PC-3 (cell line): Measurements from ENCODE around the gene SLC22A1. TPM values are rescaled to one million over a fixed set of nuclear protein-coding genes. Genes with fewer than 3 reads are reported as not detected.

Experiments
- ATAC-seq: fragments of 200-7000 bp; cut with Tn5 transposase; 2 replicates; pipeline ENCODE4 v1.9.1; 2020; ENCODE audit warnings: mild to moderate bottlenecking, moderate library complexity
- BruUV-seq: library from RNA; stranded (reverse); fragments of 400-500 nt; replicated peaks from 2 replicates; lab custom pipeline; 2021; lab: Mats Ljungman, UMichigan
- CTCF ChIA-PET: fragments of 300-600 bp; sonication (Branson Sonifier 250); formaldehyde crosslinking; loops from one replicate; lab custom pipeline; 2022; ENCODE audit warnings: antibody characterized with exemption; lab: Charles Lee
- POLR2A ChIA-PET: fragments of 300-600 bp; sonication (Branson Sonifier 250); formaldehyde crosslinking; loops from one replicate; lab custom pipeline; 2022; ENCODE audit warnings: antibody characterized with exemption; ENCODE audit not compliant: unreplicated experiment; lab: Charles Lee
- DNase-seq: peaks from one replicate; pipeline ENCODE4 v3.0.0-alpha.2; 2015
- H2AFZ ChIP-seq: fragments of 300-600 bp; sonication (generic); 2 replicates; pipeline ENCODE4 v1.6.0; 2016; ENCODE audit warnings: antibody characterized with exemption, low read length
- H3F3A ChIP-seq: fragments of 300-600 bp; sonication (generic); one replicate; pipeline ENCODE4 v1.6.0; 2017; ENCODE audit warnings: antibody characterized with exemption, low read length, control low read depth, mild to moderate bottlenecking; ENCODE audit not compliant: unreplicated experiment
- H3K27ac ChIP-seq: fragments of 300-600 bp; sonication (generic); 2 replicates; pipeline ENCODE4 v1.5.1; 2016; ENCODE audit warnings: mild to moderate bottlenecking, low read length
- H3K27me3 ChIP-seq: fragments of 300-600 bp; sonication (generic); 2 replicates; pipeline ENCODE4 v1.6.1; 2016; ENCODE audit warnings: low read length, mixed read lengths
- H3K36me3 ChIP-seq: fragments of 300-600 bp; sonication (generic); 2 replicates; pipeline ENCODE4 v1.6.1; 2016; ENCODE audit warnings: low read depth, mixed run types, low read length, mixed read lengths
- H3K4me1 ChIP-seq: fragments of 300-600 bp; sonication (generic); 2 replicates; pipeline ENCODE4 v1.5.1; 2016; ENCODE audit warnings: low read length; ENCODE audit not compliant: insufficient read depth
- H3K4me2 ChIP-seq: fragments of 300-600 bp; sonication (generic); 2 replicates; pipeline ENCODE4 v1.6.0; 2016; ENCODE audit warnings: low read length
- H3K4me3 ChIP-seq: fragments of 300-600 bp; sonication (generic); 2 replicates; pipeline ENCODE4 v1.5.1; 2016; ENCODE audit warnings: mild to moderate bottlenecking, low read length, mixed read lengths
- H3K79me2 ChIP-seq: fragments of 300-600 bp; sonication (generic); 2 replicates; pipeline ENCODE4 v1.6.1; 2017; ENCODE audit warnings: low read length, mixed read lengths
- H3K9ac ChIP-seq: fragments of 300-600 bp; sonication (generic); 2 replicates; pipeline ENCODE4 v1.6.0; 2016; ENCODE audit warnings: mild to moderate bottlenecking, low read length
- H3K9me2 ChIP-seq: fragments of 300-600 bp; sonication (generic); replicated peaks from 2 replicates; pipeline ENCODE4 v1.6.1; 2016; ENCODE audit warnings: mixed run types, low read length, mixed read lengths
- H3K9me3 ChIP-seq: fragments of 300-600 bp; sonication (generic); 2 replicates; pipeline ENCODE4 v1.6.1; 2016; ENCODE audit warnings: low read length, mixed read lengths
- H4K20me1 ChIP-seq: fragments of 300-600 bp; sonication (generic); 2 replicates; pipeline ENCODE4 v1.6.1; 2016; ENCODE audit warnings: low read length, mixed read lengths
- CTCF ChIP-seq: fragments of 300-600 bp; sonication (generic); conservative IDR thresholded peaks from 2 replicates; pipeline ENCODE4 v1.5.1; 2017; ENCODE audit warnings: antibody characterized with exemption, low read depth, mild to moderate bottlenecking, low read length
- EZH2 ChIP-seq: fragments of 300-600 bp; sonication (generic); IDR thresholded peaks from one replicate; pipeline ENCODE4 v1.6.1; 2017; ENCODE audit warnings: antibody characterized with exemption, mild to moderate bottlenecking, low read length; ENCODE audit not compliant: unreplicated experiment
- EZH2phosphoT487 ChIP-seq: fragments of 300-600 bp; sonication (generic); IDR thresholded peaks from 2 replicates; pipeline ENCODE4 v1.6.1; 2018; ENCODE audit warnings: mild to moderate bottlenecking, antibody characterized with exemption, low read length, borderline replicate concordance
- intact Hi-C: fragments of 100-400 bp; cut with micrococcal nuclease; formaldehyde crosslinking; loops from 2 replicates; pipeline ENCODE4 v1.9.0; 2023
- total RNA-seq: library from RNA; depleted of rRNA; stranded (reverse); fragments of >200 nt; gene quantifications from 2 replicates; pipeline ENCODE4 v1.2.3, GENCODE V29; 2014

Gene SLC22A1
- total RNA-seq, 1 experiment from 2014 or later = 10.2 TPM

DNA sequence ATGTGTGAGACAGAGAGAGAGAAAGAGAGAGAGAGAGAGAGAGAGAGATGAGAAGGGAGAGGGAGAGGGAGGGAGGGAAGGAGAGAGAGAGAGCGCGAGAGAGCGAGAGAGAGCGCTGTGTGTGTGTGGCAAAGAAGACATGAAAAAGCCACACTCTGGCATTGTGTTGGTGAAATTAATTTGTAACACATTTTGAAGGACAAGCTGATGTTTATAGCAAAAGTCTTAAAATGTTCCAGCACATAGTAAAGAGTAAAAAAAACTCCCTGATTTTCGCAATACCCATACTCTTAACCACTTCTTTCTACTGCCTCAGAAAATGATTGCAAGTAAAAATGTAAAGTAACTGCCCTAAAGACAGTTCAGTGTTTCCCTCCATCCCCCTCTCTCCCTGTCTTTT is 56.7 kb downstream of the SLC22A1 start:
- Histone ChIP-seq H2AFZ (no peak overlapping the region), H3K4me3 (no peak overlapping the region), H4K20me1 (no peaks in the 10 kb centered on the region), H3K4me1 (no peaks in the 10 kb centered on the region), H3K79me2 (no peaks in the 10 kb centered on the region), H3K27ac (no peak overlapping the region), H3F3A (no peaks in the 10 kb centered on the region), H3K4me2 (no peak overlapping the region), H3K9me2 (no peaks in the 10 kb centered on the region), H3K9ac (no peak overlapping the region), H3K9me3 (no peaks in the 10 kb centered on the region), H3K36me3 (no peaks in the 10 kb centered on the region), H3K27me3 (no peaks in the 10 kb centered on the region)
- ChIA-PET POLR2A (no interaction called here), CTCF (no interaction called here)
- BruUV-seq = no TSS peak
- intact Hi-C loops = no loop called here
- ATAC-seq (no peak), DNase-seq (no peak)
- TF ChIP-seq EZH2phosphoT487 (no peak), EZH2 (no peak), CTCF (no peak)

- no peaks in the 10 kb centered on the region for H3K4me1 ChIP-seq
- BruUV-seq = no TSS peak
- H3K9me2 ChIP-seq = no peaks in the 10 kb centered on the region
- ATAC-seq (no peak), DNase-seq (no peak)
- H3K27me3 ChIP-seq = no peaks in the 10 kb centered on the region
- TF ChIP-seq CTCF (no peak), EZH2 (no peak), EZH2phosphoT487 (no peak)
- no peak overlapping the region for H3K4me2 ChIP-seq
- H3K4me3 ChIP-seq = no peak overlapping the region
- CTCF ChIA-PET = no interaction called here
- H3F3A ChIP-seq = no peaks in the 10 kb centered on the region
- no peak overlapping the region for H2AFZ ChIP-seq
- POLR2A ChIA-PET = no interaction called here
- no peaks in the 10 kb centered on the region for H3K9me3 ChIP-seq
- H3K9ac ChIP-seq = no peak overlapping the region
- H3K27ac ChIP-seq = no peak overlapping the region
- H3K36me3 ChIP-seq = no peaks in the 10 kb centered on the region
- H4K20me1 ChIP-seq = no peaks in the 10 kb centered on the region
- intact Hi-C loops = no loop called here
- no peaks in the 10 kb centered on the region for H3K79me2 ChIP-seq
These were observed 59.1 kb downstream of the SLC22A1 start for GRCh38 chr6:160180706-160181105.

GRCh38 chr6:160188773-160189172 is 67.2 kb downstream of the SLC22A1 start:
- no peak overlapping the region for H3K4me2 ChIP-seq
- DNase-seq (peak; percentile 54), ATAC-seq (peak; percentile 87)
- ChIA-PET CTCF (no interaction called here), POLR2A (no interaction called here)
- H3K79me2 ChIP-seq = no peaks in the 10 kb centered on the region
- no peak overlapping the region for H3K27ac ChIP-seq
- TF ChIP-seq EZH2phosphoT487 = no peak
- H2AFZ ChIP-seq = no peak overlapping the region
- BruUV-seq = no TSS peak
- no peaks in the 10 kb centered on the region for H3K36me3 ChIP-seq
- H3K9ac ChIP-seq = no peak overlapping the region
- no peaks in the 10 kb centered on the region for H3K4me1 ChIP-seq
- no peaks in the 10 kb centered on the region for H3K27me3 ChIP-seq
- H4K20me1 ChIP-seq = no peaks in the 10 kb centered on the region
- no peak overlapping the region for H3K4me3 ChIP-seq
- H3K9me3 ChIP-seq = 0 out of 2 replicates have a peak, but pooled peaks cover 2% of the 10 kb centered on the region
- H3F3A ChIP-seq = no peaks in the 10 kb centered on the region
- intact Hi-C loops = no loop called here
- H3K9me2 ChIP-seq = no peaks in the 10 kb centered on the region
